Dedifferentiated amniotic fluid mesenchymal stem cell (primary cell): ENCODE data around the gene TPPP2.

Experiments
- DNase-seq: peaks from one replicate; pipeline ENCODE4 v3.0.0-alpha.2; 2016; ENCODE audit errors: extremely low spot score

Gene TPPP2

GRCh38 chr14:21017528-21018245 is 12.3 kb upstream of the TPPP2 start:
- DNase-seq: no peak

- DNase-seq: no peak
These were observed 11.7 kb upstream of the TPPP2 start for GRCh38 chr14:21018286-21018685.

GRCh38 chr14:21018781-21019180 is 11.2 kb upstream of the TPPP2 start:
- no peak for DNase-seq

- no peak for DNase-seq
These were observed 10.7 kb upstream of the TPPP2 start for GRCh38 chr14:21019366-21019765.

GRCh38 chr14:21020977-21021545 is 9.0 kb upstream of the TPPP2 start:
- no peak for DNase-seq

- DNase-seq: no peak
These were observed 7.3 kb upstream of the TPPP2 start for GRCh38 chr14:21022686-21023085.

- no peak for DNase-seq
These were observed 6.8 kb upstream of the TPPP2 start for GRCh38 chr14:21023174-21023573.

- DNase-seq: no peak
These were observed 6.0 kb upstream of the TPPP2 start for GRCh38 chr14:21023817-21024584.

- no peak for DNase-seq
These were observed 5.2 kb upstream of the TPPP2 start, which contains the start of gene NDRG2 for GRCh38 chr14:21024585-21025370. TSS of gene NDRG2 (minus strand) at chr14:21025061. CDS start at chr14:21023315, 1,746 bp downstream.

GRCh38 chr14:21025371-21026273 is 4.4 kb upstream of the TPPP2 start:
- DNase-seq: no peak

- no peak for DNase-seq
These were observed 3.6 kb upstream of the TPPP2 start for GRCh38 chr14:21026274-21026987.

- DNase-seq: no peak
These were observed 3.1 kb upstream of the TPPP2 start for GRCh38 chr14:21026988-21027315.

- DNase-seq: no peak
These were observed 514 bp downstream of the TPPP2 start for GRCh38 chr14:21030531-21030930.

GRCh38 chr14:21032326-21033132 is 2.5 kb downstream of the TPPP2 start:
- DNase-seq: no peak

GRCh38 chr14:21033133-21033698 is 3.2 kb downstream of the TPPP2 start:
- no peak for DNase-seq

- DNase-seq: no peak
These were observed 4.7 kb downstream of the TPPP2 start, which contains the start of gene RNASE13 for GRCh38 chr14:21034707-21035106. TSS of gene RNASE13 (minus strand) at chr14:21034807. CDS start at chr14:21034288, 519 bp downstream.

- DNase-seq: no peak
These were observed 6.7 kb downstream of the TPPP2 start for GRCh38 chr14:21036751-21037150.

- DNase-seq: no peak
These were observed 7.1 kb downstream of the TPPP2 start for GRCh38 chr14:21037156-21037555.
